Right renal cortex interstitium (tissue), 3 donors: ENCODE results near the gene CNTNAP2. TPM values are rescaled to one million over a fixed set of nuclear protein-coding genes. Genes with fewer than 3 reads are reported as not detected.
"Not testable (repeated sequence)": the region's sequence is repeated elsewhere in the genome, so short reads cannot be mapped to it uniquely, and the experiment has no call there.

Source experiments
- DNase-seq, 3 donors: peaks; one replicate each; pipeline ENCODE4 v3.0.0-alpha.2; 2013; ENCODE audit warnings: low read depth in 3 of 3, low spot score in 2 of 3
- polyA plus RNA-seq, 3 donors: library from polyadenylated mRNA; unstranded; fragments of 120-200 nt; gene quantifications; one replicate each; pipeline ENCODE4 v1.2.1, GENCODE V29; 2013; ENCODE audit not compliant: insufficient read length in 3 of 3

CNTNAP2 gene
- polyA plus RNA-seq, 3 donors = 21.2 to 29.0 (median 25.8) TPM

- DNase-seq = peak in 1 of 3 donors; percentile 18
These were observed 1659.1 kb downstream of the CNTNAP2 start for GRCh38 chr7:147775516-147776284.

GRCh38 chr7:147777309-147777708 is 1660.7 kb downstream of the CNTNAP2 start:
- no peak for DNase-seq

DNA sequence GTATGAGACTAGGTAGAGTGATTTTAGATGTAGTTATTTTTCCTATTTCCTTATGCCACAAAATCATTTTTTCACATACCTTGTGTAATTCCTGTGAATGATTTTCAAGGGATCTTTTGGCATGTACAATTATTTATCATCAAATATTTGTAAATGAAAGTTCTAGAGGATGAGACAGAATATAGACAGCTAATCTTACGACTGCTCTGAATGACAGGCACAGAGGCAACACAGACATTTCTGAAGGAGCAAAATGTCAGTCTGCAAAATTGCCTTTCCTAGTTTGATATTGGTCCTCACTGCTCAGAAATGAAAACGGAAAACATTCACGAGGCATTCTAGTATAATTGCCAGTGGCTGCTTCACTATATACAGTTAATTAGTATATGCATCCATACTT is 1663.3 kb downstream of the CNTNAP2 start:
- DNase-seq = no peak

- DNase-seq = no peak
These were observed 1680.0 kb downstream of the CNTNAP2 start for GRCh38 chr7:147796581-147796980.

DNA sequence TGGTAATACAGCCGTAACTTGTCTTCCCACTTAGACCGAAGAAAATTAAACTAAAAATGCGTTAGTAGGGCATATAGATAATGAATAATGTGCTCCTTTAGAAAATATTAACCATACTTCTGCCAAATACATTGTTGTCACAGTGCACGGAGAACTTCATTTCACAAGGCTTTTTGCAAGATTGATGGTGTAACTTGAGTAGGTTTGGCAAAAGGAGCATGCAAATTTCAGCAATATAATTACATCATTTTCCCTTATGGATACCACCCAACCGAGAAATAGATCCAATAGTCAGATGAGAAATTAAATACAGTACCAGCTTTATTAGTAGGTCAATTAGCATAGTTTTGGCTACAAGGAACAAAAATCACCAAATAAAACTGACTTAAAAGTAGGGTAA is 1681.4 kb downstream of the CNTNAP2 start:
- DNase-seq = no peak

- DNase-seq = not testable (repeated sequence)
These were observed 1685.2 kb downstream of the CNTNAP2 start for GRCh38 chr7:147801762-147802161.

DNA sequence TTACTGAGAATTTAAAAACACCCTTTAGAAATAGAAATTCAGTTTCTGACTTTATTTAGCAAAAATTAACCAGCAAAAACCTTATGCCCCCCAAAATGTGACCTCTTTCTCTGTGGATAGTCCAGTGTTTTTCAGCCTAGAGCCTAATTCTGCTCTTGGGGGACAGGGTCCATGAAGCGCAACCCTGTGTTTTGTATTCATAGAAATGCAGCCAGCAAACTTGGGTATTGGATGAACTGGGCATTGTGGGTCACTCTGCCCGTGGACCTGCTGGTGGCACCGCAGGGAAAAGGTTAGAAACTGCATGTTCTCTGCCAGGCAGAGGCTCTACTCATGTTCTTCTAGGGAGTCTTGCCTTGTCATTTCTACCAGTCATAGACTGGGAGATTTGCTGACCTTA is 1686.5 kb downstream of the CNTNAP2 start:
- DNase-seq = no peak

GRCh38 chr7:147803606-147804005 is 1687.0 kb downstream of the CNTNAP2 start:
- peak in 2 of 3 donors; percentile 10 to 20 for DNase-seq

DNA sequence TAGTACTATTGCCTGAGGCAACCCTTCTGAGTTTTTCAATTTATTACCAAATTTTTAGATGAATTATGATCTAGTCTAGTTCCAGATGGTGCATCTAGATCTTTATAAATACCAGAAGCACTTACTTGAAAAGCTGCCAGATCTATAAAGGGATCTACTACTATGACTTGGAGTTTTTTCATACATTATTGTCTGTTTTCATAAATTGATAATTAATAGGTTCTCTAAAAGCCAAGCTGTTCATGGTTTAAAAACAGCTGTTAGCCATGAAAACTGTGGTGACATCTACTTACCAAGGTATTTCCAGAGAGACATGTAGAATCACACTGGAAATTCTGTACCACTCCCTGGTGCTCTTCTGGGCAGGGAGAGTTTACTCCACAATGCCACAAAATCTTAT is 1687.4 kb downstream of the CNTNAP2 start:
- DNase-seq = no peak

DNA sequence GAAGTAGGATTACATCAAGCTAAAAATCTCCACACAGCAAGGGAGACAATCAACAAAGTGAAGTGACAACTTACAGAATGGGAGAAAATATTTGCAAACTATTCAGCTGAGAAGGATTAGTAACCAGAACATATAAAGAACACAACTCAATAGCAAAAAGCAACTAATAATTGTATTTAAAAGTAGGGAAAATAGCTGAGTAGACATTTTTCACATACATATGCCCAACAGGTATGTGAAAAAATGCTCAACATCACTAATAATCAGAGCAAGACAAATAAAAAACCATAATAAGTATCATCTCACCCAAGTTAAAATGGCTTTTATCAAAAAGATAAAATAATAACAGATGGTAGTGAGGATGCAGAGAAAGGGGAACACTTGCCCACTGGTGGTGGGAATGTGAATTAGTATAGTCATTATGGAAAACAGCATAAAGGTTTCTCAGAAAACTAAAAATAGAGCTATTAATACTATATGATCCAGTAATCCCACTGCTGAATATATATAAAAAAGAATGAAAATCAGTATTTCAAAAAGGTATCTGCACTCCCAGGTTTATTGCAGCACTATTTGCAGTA is 1689.5 kb downstream of the CNTNAP2 start:
- no peak for DNase-seq

GRCh38 chr7:147809786-147810185 is 1693.2 kb downstream of the CNTNAP2 start:
- DNase-seq = no peak

- no peak for DNase-seq
These were observed 1693.7 kb downstream of the CNTNAP2 start for GRCh38 chr7:147810269-147810668.

GRCh38 chr7:147811923-147812322 is 1695.3 kb downstream of the CNTNAP2 start:
- no peak for DNase-seq

DNA sequence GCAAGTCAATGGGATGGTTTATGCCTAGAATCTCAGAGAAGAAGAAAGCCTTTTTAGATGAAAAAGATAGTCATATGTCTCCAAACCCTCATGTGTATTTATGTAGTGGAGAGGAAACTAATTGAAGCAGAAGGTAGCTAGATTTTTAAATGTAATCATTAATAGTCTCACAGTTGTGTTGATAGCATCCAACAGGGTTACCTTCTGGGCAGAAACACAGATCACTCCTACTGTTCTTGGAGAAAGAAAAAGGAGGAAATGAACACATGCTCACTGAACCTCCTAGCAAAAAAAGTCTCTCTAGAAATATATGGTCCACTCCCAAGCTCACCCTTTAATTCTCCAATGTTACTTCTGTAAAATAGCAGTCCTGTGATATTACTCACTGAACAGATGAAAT is 1696.7 kb downstream of the CNTNAP2 start:
- no peak for DNase-seq

DNA sequence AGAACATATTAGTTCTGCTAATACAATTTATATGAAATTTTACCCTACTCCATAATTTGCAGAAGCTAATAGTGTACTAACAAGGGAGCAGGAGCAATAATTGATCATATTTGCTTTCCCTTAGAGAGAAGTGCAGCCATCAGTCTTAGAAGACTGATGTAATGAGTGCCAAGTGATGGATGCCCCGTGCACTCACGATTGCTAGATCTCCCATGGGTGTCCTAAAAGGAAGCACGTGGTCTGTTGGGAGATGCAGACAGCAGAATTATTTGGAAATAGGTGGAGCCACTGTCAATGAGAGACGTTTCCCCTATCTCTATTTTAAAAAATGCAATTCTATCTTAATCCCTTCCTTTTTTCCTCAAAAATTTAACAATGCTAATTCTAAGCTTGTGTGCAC is 1701.7 kb downstream of the CNTNAP2 start:
- no peak for DNase-seq

DNA sequence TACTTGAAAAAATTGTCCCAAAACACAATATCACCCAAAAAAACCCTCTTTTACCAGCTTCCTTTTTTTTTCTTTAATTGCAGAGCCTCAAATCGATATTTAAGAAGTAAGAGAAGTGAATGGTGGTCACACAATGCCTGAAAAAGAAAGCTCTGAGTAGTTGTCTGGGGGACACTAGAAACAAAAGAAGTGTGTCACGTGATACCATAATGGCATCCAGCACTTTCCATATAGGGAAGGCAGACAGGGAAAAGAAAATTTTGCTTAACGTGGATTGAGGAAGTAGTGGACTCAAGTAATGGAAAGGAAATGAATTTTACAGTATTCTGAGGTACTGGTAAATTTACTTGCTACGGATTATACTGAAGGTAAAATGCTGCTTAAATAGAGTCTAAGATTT is 1708.1 kb downstream of the CNTNAP2 start:
- no peak for DNase-seq

GRCh38 chr7:147829016-147829415 is 1712.4 kb downstream of the CNTNAP2 start:
- no peak for DNase-seq

DNA sequence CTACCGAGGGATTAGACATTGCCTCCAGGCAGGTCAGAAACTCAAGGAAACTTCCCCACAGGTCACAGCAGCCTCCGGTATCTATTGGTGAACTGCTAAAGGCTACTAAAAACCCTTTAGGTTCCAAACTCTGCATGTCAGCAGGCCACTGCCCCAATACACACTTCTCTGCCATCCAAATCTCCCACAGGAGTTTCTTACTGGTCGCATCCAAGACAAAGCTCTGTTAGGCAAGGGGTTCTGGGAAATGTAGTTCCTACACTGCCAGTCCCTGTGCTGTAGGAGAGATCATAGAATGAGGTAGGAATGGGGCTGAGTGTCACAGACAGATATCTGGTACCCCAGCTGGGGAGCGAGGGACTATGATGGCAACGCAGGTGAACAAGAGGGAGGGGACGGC is 1717.0 kb downstream of the CNTNAP2 start:
- no peak for DNase-seq

- no peak for DNase-seq
These were observed 1717.4 kb downstream of the CNTNAP2 start for GRCh38 chr7:147833970-147834369.

DNA sequence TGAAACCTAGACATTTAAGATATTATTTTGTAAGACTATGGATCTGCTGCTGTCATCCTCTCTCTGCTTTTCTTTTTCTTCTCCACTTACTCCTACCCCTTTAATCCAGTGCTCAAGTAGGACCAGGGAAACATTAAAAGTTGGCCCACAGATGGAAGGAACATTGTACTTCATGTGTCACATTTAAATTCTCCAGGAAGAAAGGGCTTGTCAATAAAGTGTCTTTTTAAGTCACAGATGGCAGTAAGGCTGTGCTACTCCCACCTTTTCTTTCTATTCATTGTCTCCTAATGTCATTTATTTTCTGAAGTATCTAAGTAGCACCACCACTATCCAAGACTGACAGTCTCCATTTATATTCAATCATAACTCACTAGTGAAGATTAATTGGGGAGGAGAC is 1736.2 kb downstream of the CNTNAP2 start:
- DNase-seq = no peak

DNA sequence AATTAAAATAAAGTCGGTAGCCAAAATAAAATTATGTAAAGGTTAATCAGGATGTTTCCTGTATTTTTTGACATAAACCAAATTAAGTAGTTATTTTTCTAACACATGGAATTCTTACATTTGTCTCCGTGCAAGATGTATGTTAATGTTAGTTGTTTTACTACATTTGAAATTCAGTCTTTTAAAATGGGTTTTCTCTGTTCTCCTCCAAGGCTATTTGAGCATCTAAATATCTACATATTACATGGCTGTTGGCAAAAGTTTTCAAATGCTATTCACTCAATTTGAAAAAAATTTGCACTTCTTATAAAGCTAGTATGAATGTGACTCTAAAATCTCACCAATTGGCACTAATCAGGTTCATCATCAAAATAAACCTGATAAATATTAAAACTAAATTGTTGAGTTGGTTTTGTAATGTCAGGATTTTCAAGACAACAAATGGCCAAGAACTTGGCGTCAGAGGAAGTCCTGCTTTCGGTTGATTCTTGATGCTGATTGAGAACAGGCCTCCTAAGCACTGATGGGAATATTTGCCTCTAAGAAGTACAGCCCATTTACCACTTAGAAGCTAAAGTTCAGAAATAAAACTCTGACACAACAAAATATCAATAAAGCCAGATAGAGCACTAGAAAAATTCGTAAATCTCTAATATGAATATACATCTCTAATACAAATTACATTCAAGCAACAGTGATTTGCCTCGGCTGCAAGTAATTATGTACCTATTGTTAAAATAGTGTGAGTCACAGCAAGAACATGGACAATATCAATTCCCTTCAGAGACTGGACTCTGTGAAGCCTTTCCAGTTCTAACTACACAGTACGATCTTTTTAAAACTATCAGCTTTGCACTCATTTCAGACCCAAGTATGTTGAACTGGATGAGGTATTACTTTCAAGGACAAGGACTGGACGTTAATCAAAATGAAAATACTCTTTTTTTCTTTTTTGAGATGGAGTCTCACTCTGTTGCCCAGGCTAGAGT is 1740.8 kb downstream of the CNTNAP2 start:
- no peak for DNase-seq
